Panc1 (cell line): ENCODE data around the gene ISLR. TPM values are rescaled to one million over a fixed set of nuclear protein-coding genes. Genes with fewer than 3 reads are reported as not detected.

Experiments used
- ATAC-seq: fragments of 200-7000 bp; cut with Tn5 transposase; 2 replicates; pipeline ENCODE4 v1.9.1; 2020; ENCODE audit warnings: mild to moderate bottlenecking, moderate library complexity
- BruUV-seq: library from RNA; stranded (reverse); fragments of 400-500 nt; replicated peaks from 2 replicates; lab custom pipeline; 2021; lab: Mats Ljungman, UMichigan
- CTCF ChIA-PET: fragments of 300-600 bp; sonication (Branson Sonifier 250); formaldehyde crosslinking; loops from one replicate; lab custom pipeline; 2022; ENCODE audit warnings: antibody characterized with exemption; lab: Charles Lee
- POLR2A ChIA-PET: fragments of 300-600 bp; sonication (Branson Sonifier 250); formaldehyde crosslinking; loops from one replicate; lab custom pipeline; 2022; ENCODE audit warnings: antibody characterized with exemption; lab: Charles Lee
- DNase-seq: peaks from one replicate; pipeline ENCODE4 v3.0.0-alpha.2; 2010; ENCODE audit warnings: low read depth, low spot score
- H3K27ac ChIP-seq: 2 replicates; pipeline ENCODE4 v1.5.1; 2011; ENCODE audit warnings: mild to moderate bottlenecking, low read length, inconsistent platforms
- H3K27me3 ChIP-seq: fragments of 200-500 bp; sonication (Bioruptor generic); 2 replicates; pipeline ENCODE4 v1.6.0; 2014; ENCODE audit warnings: low read length, inconsistent platforms; ENCODE audit not compliant: control insufficient read depth, insufficient read depth
- H3K36me3 ChIP-seq: fragments of 200-500 bp; sonication (Bioruptor generic); 2 replicates; pipeline ENCODE4 v1.5.1; 2014; ENCODE audit warnings: inconsistent platforms, mild to moderate bottlenecking, low read length, moderate library complexity; ENCODE audit not compliant: control insufficient read depth, insufficient read depth
- H3K4me1 ChIP-seq: 2 replicates; pipeline ENCODE4 v1.5.1; 2011; ENCODE audit warnings: inconsistent platforms, mild to moderate bottlenecking, low read length, moderate library complexity; ENCODE audit not compliant: control insufficient read depth, insufficient read depth
- H3K4me3 ChIP-seq, 2 experiments: 2 replicates each; pipeline ENCODE4 v1.5.1; 2011 to 2012; ENCODE audit warnings: low read depth in 2 of 2, low read length in 2 of 2, mild to moderate bottlenecking in 2 of 2, inconsistent platforms in 1 of 2, moderate library complexity in 1 of 2
- H3K9me3 ChIP-seq: fragments of 200-500 bp; sonication (Bioruptor generic); 2 replicates; pipeline ENCODE4 v1.5.1; 2014; ENCODE audit warnings: low read depth, mild to moderate bottlenecking, inconsistent platforms, low read length, moderate library complexity; ENCODE audit not compliant: control insufficient read depth, insufficient read depth
- CTCF ChIP-seq: fragments of 450-650 bp; IDR thresholded peaks from 2 replicates; pipeline ENCODE4 v1.5.1; 2017; ENCODE audit warnings: mild to moderate bottlenecking
- POLR2AphosphoS5 ChIP-seq: IDR thresholded peaks from 2 replicates; pipeline ENCODE4 v1.6.1; 2012; ENCODE audit warnings: mild to moderate bottlenecking, low read depth, low read length, moderate library complexity
- REST ChIP-seq, 2 experiments: IDR thresholded peaks; 2 replicates each; pipeline ENCODE4 v1.6.1; 2011 to 2012; ENCODE audit warnings: low read depth in 2 of 2, control low read depth in 1 of 2, low read length in 1 of 2, mild to moderate bottlenecking in 1 of 2, moderate library complexity in 1 of 2; ENCODE audit not compliant: insufficient read depth in 1 of 2
- SIN3A ChIP-seq: IDR thresholded peaks from 2 replicates; pipeline ENCODE4 v1.6.1; 2012; ENCODE audit warnings: low read depth, mild to moderate bottlenecking, low read length, moderate library complexity, borderline replicate concordance; ENCODE audit not compliant: insufficient read depth
- TCF7L2 ChIP-seq: IDR thresholded peaks from 2 replicates; pipeline ENCODE4 v1.6.1; 2011; ENCODE audit warnings: mild to moderate bottlenecking, low read depth, low read length, inconsistent platforms
- in situ Hi-C: cut with HindIII; loops from 2 replicates; pipeline ENCODE4 v1.10.0; 2016; ENCODE audit warnings: low sequenced_read_pairs, low pct_unique_long_range_greater_than_20kb
- intact Hi-C: fragments of 100-400 bp; cut with micrococcal nuclease; formaldehyde crosslinking; loops from one replicate; pipeline ENCODE4 v1.10.0; 2022; ENCODE audit not compliant: unreplicated experiment
- total RNA-seq: library from RNA; stranded (reverse); gene quantifications from one replicate; pipeline ENCODE4 v1.2.1, GENCODE V29; 2021; ENCODE audit not compliant: unreplicated experiment

Gene ISLR
- total RNA-seq, 1 experiment from 2014 or later = 0.28 TPM

- peaks cover 12% of the 10 kb centered on the region for H3K4me1 ChIP-seq
- H3K4me3 ChIP-seq = no peak overlapping the region
- BruUV-seq = no TSS peak
- ATAC-seq (no peak), DNase-seq (no peak)
- CTCF ChIA-PET = no interaction called here
- in situ Hi-C loops = no loop called here
- POLR2A ChIA-PET = no interaction called here
- TF ChIP-seq REST (IDR thresholded peaks at IDR 0.05; ENCODE audit: insufficient read depth in 1 of 2, low read depth in 2 of 2, low read length in 1 of 2) (no peak), SIN3A (no peak), POLR2AphosphoS5 (no peak), TCF7L2 (no peak), CTCF (no peak)
- intact Hi-C loops = no loop called here
- H3K27ac ChIP-seq = no peak overlapping the region
- H3K36me3 ChIP-seq = no peaks in the 10 kb centered on the region
- H3K9me3 ChIP-seq = no peaks in the 10 kb centered on the region
- H3K27me3 ChIP-seq = no peaks in the 10 kb centered on the region
Measured at GRCh38 chr15:74207652-74208440, 34.3 kb downstream of the ISLR start.

DNA sequence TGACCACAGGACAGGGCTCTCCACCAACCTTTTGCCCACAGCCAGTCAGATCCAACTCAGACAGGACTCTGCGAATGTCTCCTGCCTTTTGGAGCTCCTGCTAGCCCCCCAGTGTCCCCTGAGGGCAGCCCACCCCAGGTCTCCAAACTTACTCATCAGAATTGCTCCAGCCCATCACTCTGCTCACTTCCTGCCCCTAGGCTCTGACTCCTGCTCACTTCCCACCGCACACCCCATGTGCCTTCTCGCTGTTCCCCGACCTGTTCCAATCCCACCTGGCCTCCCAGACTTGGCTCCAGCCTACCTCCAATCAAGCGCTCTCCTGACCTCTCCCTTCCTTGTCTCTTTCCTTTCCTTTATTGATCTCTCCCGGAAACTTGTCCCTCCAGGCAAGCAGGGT lies 35.0 kb downstream of the ISLR start:
- TF ChIP-seq REST (IDR thresholded peaks at IDR 0.05; ENCODE audit: insufficient read depth in 1 of 2, low read depth in 2 of 2, low read length in 1 of 2) (no peak), POLR2AphosphoS5 (no peak), CTCF (no peak), SIN3A (no peak), TCF7L2 (no peak)
- in situ Hi-C loops (no loop called here), intact Hi-C loops (no loop called here)
- no TSS peak for BruUV-seq
- Histone ChIP-seq H3K27ac (no peak overlapping the region), H3K4me1 (peaks cover 7% of the 10 kb centered on the region), H3K27me3 (no peaks in the 10 kb centered on the region), H3K4me3 (no peak overlapping the region), H3K9me3 (no peaks in the 10 kb centered on the region), H3K36me3 (no peaks in the 10 kb centered on the region)
- CTCF ChIA-PET = no interaction called here
- ATAC-seq = no peak
- POLR2A ChIA-PET = no interaction called here
- DNase-seq = no peak
